ELR (cell line): Measurements from ENCODE around the gene EPHB1.
"Not testable (repeated sequence)": the region's sequence is repeated elsewhere in the genome, so short reads cannot be mapped to it uniquely, and the experiment has no call there.

Experiments used
- DNase-seq: peaks from one replicate; pipeline ENCODE4 v3.0.0-alpha.2; 2015; ENCODE audit warnings: low read depth

EPHB1 gene

GRCh38 chr3:134955874-134956273 lies 160.8 kb downstream of the EPHB1 start:
- no peak for DNase-seq

GRCh38 chr3:134956395-134956794 lies 161.3 kb downstream of the EPHB1 start:
- no peak for DNase-seq

- no peak for DNase-seq
These were observed 161.8 kb downstream of the EPHB1 start for GRCh38 chr3:134956844-134957243.

GRCh38 chr3:134959516-134959915 lies 164.5 kb downstream of the EPHB1 start:
- no peak for DNase-seq

GRCh38 chr3:134964226-134964625 lies 169.2 kb downstream of the EPHB1 start:
- DNase-seq, result no peak

GRCh38 chr3:134965865-134966481 lies 170.9 kb downstream of the EPHB1 start:
- no peak for DNase-seq

GRCh38 chr3:134970895-134971294 lies 175.8 kb downstream of the EPHB1 start:
- DNase-seq, result no peak

- DNase-seq, result no peak
These were observed 176.2 kb downstream of the EPHB1 start for GRCh38 chr3:134971306-134971705.

GRCh38 chr3:134971907-134972306 lies 176.8 kb downstream of the EPHB1 start:
- not testable (repeated sequence) for DNase-seq

GRCh38 chr3:134972836-134973455 lies 177.9 kb downstream of the EPHB1 start:
- DNase-seq, result no peak

GRCh38 chr3:134974624-134975023 lies 179.6 kb downstream of the EPHB1 start:
- DNase-seq, result no peak

GRCh38 chr3:134976948-134977347 lies 181.9 kb downstream of the EPHB1 start:
- no peak for DNase-seq

GRCh38 chr3:134978658-134979057 lies 183.6 kb downstream of the EPHB1 start:
- peak; percentile 1 for DNase-seq

GRCh38 chr3:134985864-134986715 lies 191.0 kb downstream of the EPHB1 start:
- no peak for DNase-seq

GRCh38 chr3:134988666-134989065 lies 193.6 kb downstream of the EPHB1 start:
- peak; percentile 5 for DNase-seq

- no peak for DNase-seq
These were observed 195.9 kb downstream of the EPHB1 start for GRCh38 chr3:134991003-134991402.

- no peak for DNase-seq
These were observed 196.5 kb downstream of the EPHB1 start for GRCh38 chr3:134991472-134992010.

GRCh38 chr3:134992180-134992579 lies 197.1 kb downstream of the EPHB1 start:
- DNase-seq, result no peak

GRCh38 chr3:134992586-134992985 lies 197.5 kb downstream of the EPHB1 start:
- no peak for DNase-seq

- DNase-seq, result no peak
These were observed 198.0 kb downstream of the EPHB1 start for GRCh38 chr3:134993011-134993410.

- no peak for DNase-seq
These were observed 203.1 kb downstream of the EPHB1 start for GRCh38 chr3:134998158-134998557.

GRCh38 chr3:134998855-134999254 lies 203.8 kb downstream of the EPHB1 start:
- DNase-seq, result no peak

GRCh38 chr3:135000465-135000864 lies 205.4 kb downstream of the EPHB1 start:
- DNase-seq, result no peak
